OCI-LY1 (cell line): Measurements from ENCODE around the gene C5orf52.
"Not testable (repeated sequence)": the region's sequence is repeated elsewhere in the genome, so short reads cannot be mapped to it uniquely, and the experiment has no call there.

Experiments
- H2AFZ ChIP-seq: fragments of 200-600 bp; sonication (generic), shearing (Covaris generic); 2 replicates; pipeline ENCODE4 v1.6.0; 2014; ENCODE audit warnings: antibody characterized with exemption, mild to moderate bottlenecking, low read length
- H3F3A ChIP-seq: fragments of 200-600 bp; sonication (generic), shearing (Covaris generic); 2 replicates; pipeline ENCODE4 v1.6.0; 2014; ENCODE audit warnings: mild to moderate bottlenecking, antibody characterized with exemption, low read length, moderate library complexity; ENCODE audit not compliant: insufficient read depth
- H3K27ac ChIP-seq: fragments of 200-600 bp; sonication (generic); 2 replicates; pipeline ENCODE4 v1.5.1; 2014; ENCODE audit warnings: low read length, mixed run types, mild to moderate bottlenecking, low read depth; ENCODE audit not compliant: poor library complexity, severe bottlenecking
- H3K27me3 ChIP-seq: fragments of 200-600 bp; sonication (generic); 2 replicates; pipeline ENCODE4 v1.6.0; 2014; ENCODE audit warnings: antibody characterized with exemption, mild to moderate bottlenecking, low read length, moderate library complexity; ENCODE audit not compliant: insufficient read depth
- H3K36me3 ChIP-seq: fragments of 200-600 bp; sonication (generic); 2 replicates; pipeline ENCODE4 v1.6.1; 2014; ENCODE audit warnings: mild to moderate bottlenecking, antibody characterized with exemption, low read length, moderate library complexity, mixed read lengths; ENCODE audit not compliant: insufficient read depth
- H3K4me1 ChIP-seq: fragments of 200-600 bp; sonication (generic); 2 replicates; pipeline ENCODE4 v1.5.1; 2014; ENCODE audit warnings: mild to moderate bottlenecking, low read length, moderate library complexity; ENCODE audit not compliant: insufficient read depth, severe bottlenecking
- H3K4me2 ChIP-seq: fragments of 200-600 bp; sonication (generic), shearing (Covaris generic); 2 replicates; pipeline ENCODE4 v1.6.1; 2014; ENCODE audit warnings: low read length
- H3K4me3 ChIP-seq: fragments of 200-600 bp; sonication (generic); 2 replicates; pipeline ENCODE4 v1.5.1; 2014; ENCODE audit warnings: low read length, low read depth, mild to moderate bottlenecking, mixed read lengths; ENCODE audit not compliant: poor library complexity, severe bottlenecking
- H3K79me2 ChIP-seq: fragments of 200-600 bp; shearing (Covaris generic); 2 replicates; pipeline ENCODE4 v1.6.1; 2016; ENCODE audit warnings: mixed run types, low read length, mixed read lengths; ENCODE audit not compliant: insufficient read depth
- H3K9ac ChIP-seq: fragments of 200-600 bp; sonication (generic), shearing (Covaris generic); 2 replicates; pipeline ENCODE4 v1.6.1; 2014; ENCODE audit warnings: mild to moderate bottlenecking, low read length, mixed read lengths
- H3K9me2 ChIP-seq: fragments of 200-600 bp; sonication (generic), shearing (Covaris generic); 2 replicates; pipeline ENCODE4 v1.6.1; 2014; ENCODE audit warnings: low read depth, mild to moderate bottlenecking, low read length, mixed read lengths
- H3K9me3 ChIP-seq: fragments of 200-600 bp; shearing (Covaris generic); 2 replicates; pipeline ENCODE4 v1.6.1; 2014; ENCODE audit warnings: low read length, mixed read lengths
- H4K20me1 ChIP-seq: fragments of 200-600 bp; sonication (generic), shearing (Covaris generic); 2 replicates; pipeline ENCODE4 v1.6.0; 2016; ENCODE audit warnings: mild to moderate bottlenecking, low read length; ENCODE audit not compliant: insufficient read depth
- CTCF ChIP-seq: fragments of 200-600 bp; sonication (generic), shearing (Covaris generic); IDR thresholded peaks from 2 replicates; pipeline ENCODE4 v1.5.1; 2017; ENCODE audit warnings: mild to moderate bottlenecking, antibody characterized with exemption, low read length, moderate library complexity, mixed read lengths
- EZH2 ChIP-seq: fragments of 200-600 bp; sonication (generic), shearing (Covaris generic); IDR thresholded peaks from 2 replicates; pipeline ENCODE4 v1.8.0; 2017; ENCODE audit warnings: borderline replicate concordance, mixed run types, mild to moderate bottlenecking, antibody characterized with exemption, low read length, moderate library complexity, mixed read lengths

C5orf52 gene

GRCh38 chr5:157689942-157690689, 18.8 kb downstream of the C5orf52 start:
- Histone ChIP-seq H3F3A (no peaks in the 10 kb centered on the region), H3K9me2 (no peaks in the 10 kb centered on the region), H3K36me3 (no peaks in the 10 kb centered on the region), H4K20me1 (no peaks in the 10 kb centered on the region), H3K4me2 (peak overlapping the region; percentile 52), H3K4me1 (no peaks in the 10 kb centered on the region), H3K27ac (no peak overlapping the region), H3K4me3 (peak overlapping the region; percentile 48), H2AFZ (no peak overlapping the region), H3K9me3 (no peaks in the 10 kb centered on the region), H3K79me2 (no peaks in the 10 kb centered on the region), H3K9ac (no peak overlapping the region; the same call in 1 of the 2 replicates), H3K27me3 (no peaks in the 10 kb centered on the region)
- TF ChIP-seq CTCF: peak; percentile 51; the same call in 1 of the 2 replicates
- no peak for TF ChIP-seq EZH2

- H3K9me2 ChIP-seq: no peaks in the 10 kb centered on the region
- H2AFZ ChIP-seq: no peak overlapping the region
Measured at GRCh38 chr5:157690690-157691433, 19.5 kb downstream of the C5orf52 start.

GRCh38 chr5:157693816-157694215, 22.5 kb downstream of the C5orf52 start:
- not testable (repeated sequence) for H3K36me3 ChIP-seq, H4K20me1 ChIP-seq, H3K27me3 ChIP-seq, H3K9me3 ChIP-seq, H2AFZ ChIP-seq, H3K27ac ChIP-seq, H3F3A ChIP-seq, H3K4me2 ChIP-seq, H3K9me2 ChIP-seq, H3K4me3 ChIP-seq, H3K4me1 ChIP-seq, H3K9ac ChIP-seq, H3K79me2 ChIP-seq

More at GRCh38 chr5:157690690-157691433, 19.5 kb downstream of the C5orf52 start:
- no peaks in the 10 kb centered on the region for H3K79me2 ChIP-seq
- no peak for TF ChIP-seq CTCF
- no peak for TF ChIP-seq EZH2
- H4K20me1 ChIP-seq: no peaks in the 10 kb centered on the region
- H3K4me3 ChIP-seq: peak overlapping the region; percentile 48
- no peak overlapping the region for H3K27ac ChIP-seq
- H3K9me3 ChIP-seq: no peaks in the 10 kb centered on the region
- H3F3A ChIP-seq: no peaks in the 10 kb centered on the region
- no peaks in the 10 kb centered on the region for H3K4me1 ChIP-seq
- no peak overlapping the region; the same call in 1 of the 2 replicates for H3K9ac ChIP-seq
- H3K36me3 ChIP-seq: no peaks in the 10 kb centered on the region
- H3K4me2 ChIP-seq: peak overlapping the region; percentile 52
- no peaks in the 10 kb centered on the region for H3K27me3 ChIP-seq

- not testable (repeated sequence) for H3K27me3 ChIP-seq, H3K4me2 ChIP-seq, H2AFZ ChIP-seq, H3K4me3 ChIP-seq, H3K36me3 ChIP-seq, H3K4me1 ChIP-seq, H4K20me1 ChIP-seq, H3K79me2 ChIP-seq, H3K9me2 ChIP-seq, H3F3A ChIP-seq, H3K9ac ChIP-seq, H3K27ac ChIP-seq
- peaks cover 11% of the 10 kb centered on the region for H3K9me3 ChIP-seq
Measured at GRCh38 chr5:157696154-157696553, 24.8 kb downstream of the C5orf52 start.

- H2AFZ ChIP-seq, H3K27ac ChIP-seq, H3K36me3 ChIP-seq, H3K4me1 ChIP-seq, H3K9ac ChIP-seq, H3K4me2 ChIP-seq, H3K9me2 ChIP-seq, H3K4me3 ChIP-seq, H4K20me1 ChIP-seq, H3K27me3 ChIP-seq, H3F3A ChIP-seq, H3K79me2 ChIP-seq: not testable (repeated sequence)
- H3K9me3 ChIP-seq: peaks cover 11% of the 10 kb centered on the region
Measured at GRCh38 chr5:157698674-157699073, 27.3 kb downstream of the C5orf52 start.
